Nephron progenitor cell (in vitro differentiated cells): ENCODE results near the gene ZNF121.
"Not testable (repeated sequence)": the region's sequence is repeated elsewhere in the genome, so short reads cannot be mapped to it uniquely, and the experiment has no call there.

Source experiments
- DNase-seq: peaks from one replicate; pipeline ENCODE4 v3.0.0; 2021
- H3K27ac Mint-ChIP-seq: 2 replicates; pipeline ENCODE4 v1.8.0; 2021; ENCODE audit warnings: mild to moderate bottlenecking, moderate library complexity, mixed read lengths
- H3K27me3 Mint-ChIP-seq: 2 replicates; pipeline ENCODE4 v1.8.0; 2021; ENCODE audit warnings: mild to moderate bottlenecking, low read depth, mixed read lengths; ENCODE audit not compliant: poor library complexity
- H3K36me3 Mint-ChIP-seq: 2 replicates; pipeline ENCODE4 v1.8.0; 2021; ENCODE audit warnings: low read depth, mixed read lengths
- H3K4me1 Mint-ChIP-seq: 2 replicates; pipeline ENCODE4 v1.8.0; 2021; ENCODE audit warnings: mixed read lengths
- H3K4me3 Mint-ChIP-seq: 2 replicates; pipeline ENCODE4 v1.8.0; 2021; ENCODE audit warnings: mild to moderate bottlenecking, moderate library complexity, mixed read lengths
- H3K9me3 Mint-ChIP-seq: 2 replicates; pipeline ENCODE4 v1.8.0; 2021; ENCODE audit warnings: mild to moderate bottlenecking, moderate library complexity, mixed read lengths
- CTCF ChIP-seq: fragments of 200-600 bp; sonication (generic); IDR thresholded peaks from 2 replicates; pipeline ENCODE4 v1.5.0; 2021; ENCODE audit warnings: antibody characterized with exemption

Gene ZNF121

DNA sequence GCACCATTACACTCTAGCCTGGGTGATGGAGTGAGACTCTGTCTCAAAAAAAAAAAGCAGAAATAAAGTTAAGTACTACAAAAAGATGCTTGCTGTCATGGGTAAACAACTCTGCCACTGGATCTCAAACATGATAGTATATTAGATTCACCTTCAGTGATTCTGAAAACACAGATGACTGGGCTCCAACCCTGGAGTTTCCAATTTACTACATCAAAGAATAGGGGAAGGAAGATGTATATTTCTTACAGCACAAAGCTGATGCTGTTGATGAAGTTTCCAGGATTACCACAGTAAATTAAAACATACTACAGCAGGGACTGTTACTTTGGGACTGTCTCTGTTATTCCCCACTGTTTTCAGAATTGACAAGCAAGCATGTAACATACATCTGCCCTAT lies 31.5 kb upstream of the ZNF121 start:
- peaks cover 6% of the 10 kb centered on the region for H3K4me1 Mint-ChIP-seq
- H3K9me3 Mint-ChIP-seq = peaks cover 57% of the 10 kb centered on the region
- TF ChIP-seq CTCF = no peak
- no peak overlapping the region for H3K27ac Mint-ChIP-seq
- H3K4me3 Mint-ChIP-seq = no peak overlapping the region
- peaks cover 2% of the 10 kb centered on the region for H3K27me3 Mint-ChIP-seq
- peaks cover 89% of the 10 kb centered on the region for H3K36me3 Mint-ChIP-seq
- no peak for DNase-seq

GRCh38 chr19:9610484-9611113 lies 26.3 kb upstream of the ZNF121 start:
- Mint-ChIP-seq H3K36me3 (peaks cover 88% of the 10 kb centered on the region), H3K4me1 (no peaks in the 10 kb centered on the region), H3K4me3 (no peak overlapping the region), H3K9me3 (peaks cover 86% of the 10 kb centered on the region), H3K27ac (no peak overlapping the region), H3K27me3 (no peaks in the 10 kb centered on the region)
- TF ChIP-seq CTCF = no peak
- no peak for DNase-seq

- H3K9me3 Mint-ChIP-seq = peaks cover 71% of the 10 kb centered on the region
Observed at GRCh38 chr19:9608912-9609311, 24.6 kb upstream of the ZNF121 start.

DNA sequence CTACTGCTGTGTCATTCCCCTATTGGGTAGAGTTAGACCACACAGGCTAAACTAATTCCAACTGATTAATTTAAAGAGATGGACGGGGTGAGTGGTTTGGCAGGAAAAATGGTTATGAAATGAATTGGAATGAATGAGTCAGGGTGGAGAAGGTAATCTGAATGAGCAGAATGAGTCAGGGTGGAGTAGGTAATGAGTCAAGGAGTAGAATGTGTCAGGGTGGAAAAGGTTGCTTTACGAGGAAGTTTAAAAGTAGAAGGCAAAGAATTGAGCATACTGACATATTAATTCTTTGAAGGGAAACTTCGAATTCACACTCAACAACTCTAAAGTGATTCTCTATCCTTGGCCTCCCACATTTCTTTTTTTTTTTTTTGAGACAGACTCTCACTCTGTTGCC lies 12.7 kb upstream of the ZNF121 start:
- TF ChIP-seq CTCF = no peak
- Mint-ChIP-seq H3K4me3 (no peak overlapping the region), H3K27ac (no peak overlapping the region), H3K36me3 (peaks cover 5% of the 10 kb centered on the region), H3K4me1 (no peaks in the 10 kb centered on the region), H3K27me3 (peaks cover 3% of the 10 kb centered on the region), H3K9me3 (peaks cover 33% of the 10 kb centered on the region)
- DNase-seq = no peak

More at GRCh38 chr19:9608912-9609311, 24.6 kb upstream of the ZNF121 start:
- peaks cover 71% of the 10 kb centered on the region for H3K36me3 Mint-ChIP-seq
- no peak for DNase-seq
- H3K27me3 Mint-ChIP-seq = no peaks in the 10 kb centered on the region
- no peak overlapping the region for H3K4me3 Mint-ChIP-seq
- H3K27ac Mint-ChIP-seq = no peak overlapping the region
- no peaks in the 10 kb centered on the region for H3K4me1 Mint-ChIP-seq
- no peak for TF ChIP-seq CTCF

DNA sequence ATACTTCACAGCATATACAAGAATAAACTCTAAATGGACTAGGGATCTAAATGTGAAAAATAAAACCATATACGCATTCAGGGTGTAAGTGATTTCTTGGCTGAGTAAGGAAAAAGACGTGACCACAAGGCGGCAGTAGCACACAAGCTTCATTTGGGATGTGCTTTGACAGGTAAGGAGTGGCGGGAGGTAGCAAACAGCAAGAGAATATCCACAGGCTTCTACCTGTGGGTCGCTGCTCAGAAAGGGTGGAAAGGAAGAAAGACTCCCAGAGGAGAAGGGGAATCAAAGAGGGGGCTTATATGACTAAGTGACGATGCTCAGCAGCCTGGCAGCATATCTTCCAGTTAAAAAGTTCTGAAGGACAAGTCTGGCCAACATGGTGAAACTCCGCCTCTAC lies 2.5 kb upstream of the ZNF121 start:
- peak; percentile 71 for TF ChIP-seq CTCF
- peak; percentile 71 for DNase-seq
- Mint-ChIP-seq H3K4me1 (no peaks in the 10 kb centered on the region), H3K27me3 (peaks cover 21% of the 10 kb centered on the region), H3K27ac (no peak overlapping the region), H3K36me3 (peaks cover 19% of the 10 kb centered on the region), H3K9me3 (peaks cover 23% of the 10 kb centered on the region), H3K4me3 (no peak overlapping the region)

- not testable (repeated sequence) for DNase-seq, H3K27me3 Mint-ChIP-seq, H3K4me1 Mint-ChIP-seq
- peak overlapping the region; percentile 81 for H3K4me3 Mint-ChIP-seq
- H3K9me3 Mint-ChIP-seq = peaks cover 69% of the 10 kb centered on the region
- peak overlapping the region; percentile 87 for H3K27ac Mint-ChIP-seq
- H3K36me3 Mint-ChIP-seq = peaks cover 65% of the 10 kb centered on the region
Observed at GRCh38 chr19:9582081-9582725, 2.1 kb downstream of the ZNF121 start.
